Neuronal stem cell (in vitro differentiated cells): Measurements from ENCODE around the gene ADAMTS15.

Experiments
- DNase-seq: peaks from one replicate; pipeline ENCODE4 v3.0.0-alpha.2; 2013; ENCODE audit warnings: low spot score
- H2AFZ ChIP-seq: one replicate; pipeline ENCODE4 v1.6.1; 2013; ENCODE audit warnings: mild to moderate bottlenecking, low read length, inconsistent platforms
- H2AK5ac ChIP-seq: 2 replicates; pipeline ENCODE4 v1.6.1; 2013; ENCODE audit warnings: low read depth, mild to moderate bottlenecking, inconsistent platforms, low read length, moderate library complexity, mixed read lengths
- H2BK120ac ChIP-seq: 2 replicates; pipeline ENCODE4 v1.6.1; 2013; ENCODE audit warnings: low read depth, mild to moderate bottlenecking, inconsistent platforms, low read length, moderate library complexity, mixed read lengths
- H2BK12ac ChIP-seq: one replicate; pipeline ENCODE4 v1.6.1; 2013; ENCODE audit warnings: low read length, inconsistent platforms
- H2BK15ac ChIP-seq: 2 replicates; pipeline ENCODE4 v1.6.1; 2013; ENCODE audit warnings: mild to moderate bottlenecking, low read length, inconsistent platforms, mixed read lengths
- H2BK5ac ChIP-seq: one replicate; pipeline ENCODE4 v1.6.1; 2013; ENCODE audit warnings: inconsistent platforms, mild to moderate bottlenecking, low read length, moderate library complexity
- H3K14ac ChIP-seq: one replicate; pipeline ENCODE4 v1.6.1; 2013; ENCODE audit warnings: low read length, inconsistent platforms
- H3K18ac ChIP-seq: 2 replicates; pipeline ENCODE4 v1.6.1; 2013; ENCODE audit warnings: low read length, inconsistent platforms
- H3K23ac ChIP-seq: 2 replicates; pipeline ENCODE4 v1.6.1; 2013; ENCODE audit warnings: low read depth, mild to moderate bottlenecking, mixed read lengths, low read length, inconsistent platforms; ENCODE audit not compliant: poor library complexity
- H3K27ac ChIP-seq: replicated peaks from 3 replicates; pipeline ENCODE4 v1.5.1; 2013; ENCODE audit warnings: low read length, inconsistent platforms
- H3K27me3 ChIP-seq, 3 experiments: 2 replicates each; pipeline ENCODE4 v1.6.1; 2013; ENCODE audit warnings: low read length in 3 of 3, mild to moderate bottlenecking in 2 of 3, inconsistent platforms in 1 of 3, low read depth in 1 of 3, mixed read lengths in 1 of 3, moderate library complexity in 1 of 3; ENCODE audit not compliant: control insufficient read depth in 3 of 3, insufficient read depth in 3 of 3
- H3K36me3 ChIP-seq, 2 donors: replicated peaks in 1 of 2; 2 replicates each; pipeline ENCODE4 v1.6.1; 2013; ENCODE audit warnings: low read length in 2 of 2; ENCODE audit not compliant: control insufficient read depth in 2 of 2, insufficient read depth in 2 of 2
- H3K4ac ChIP-seq: 2 replicates; pipeline ENCODE4 v1.6.1; 2013; ENCODE audit warnings: inconsistent platforms, mild to moderate bottlenecking, low read length, moderate library complexity
- H3K4me1 ChIP-seq, 2 donors: 1 replicate in 1 of 2; 2 replicates in 1 of 2; pipeline ENCODE4 v1.6.1; 2013; ENCODE audit warnings: low read length in 2 of 2, low read depth in 1 of 2; ENCODE audit not compliant: control insufficient read depth in 2 of 2, insufficient read depth in 1 of 2
- H3K4me2 ChIP-seq: one replicate; pipeline ENCODE4 v1.6.1; 2013; ENCODE audit warnings: mild to moderate bottlenecking, low read length, inconsistent platforms; ENCODE audit not compliant: insufficient read depth, poor library complexity, severe bottlenecking
- H3K4me3 ChIP-seq, 2 donors: 2 replicates each; pipeline ENCODE4 v1.5.1; 2013; ENCODE audit warnings: low read length in 2 of 2, mild to moderate bottlenecking in 2 of 2, inconsistent platforms in 1 of 2, moderate library complexity in 1 of 2
- H3K79me1 ChIP-seq: one replicate; pipeline ENCODE4 v1.6.1; 2013; ENCODE audit warnings: low read depth, mild to moderate bottlenecking, inconsistent platforms, low read length, moderate library complexity
- H3K9ac ChIP-seq: one replicate; pipeline ENCODE4 v1.6.1; 2013; ENCODE audit warnings: mild to moderate bottlenecking, low read depth, low read length, inconsistent platforms; ENCODE audit not compliant: poor library complexity
- H3K9me3 ChIP-seq, 2 donors: replicated peaks in 1 of 2; 2 replicates each; pipeline versions ENCODE3 to v1.6.1; 2013; ENCODE audit warnings: low read length in 2 of 2, mild to moderate bottlenecking in 2 of 2, inconsistent platforms in 1 of 2, low read depth in 1 of 2, mixed read lengths in 1 of 2, moderate library complexity in 1 of 2; ENCODE audit not compliant: control insufficient read depth in 2 of 2, insufficient read depth in 1 of 2
- H4K8ac ChIP-seq: one replicate; pipeline ENCODE4 v1.6.1; 2013; ENCODE audit warnings: low read depth, mild to moderate bottlenecking, inconsistent platforms, low read length, moderate library complexity
- H4K91ac ChIP-seq: one replicate; pipeline ENCODE4 v1.6.1; 2013; ENCODE audit warnings: low read length, low read depth, mild to moderate bottlenecking, inconsistent platforms; ENCODE audit not compliant: poor library complexity
- WGBS, 2 donors: extraction: QIAGEN DNeasy Blood & Tissue Kit; methylation state at CpG; one replicate each; pipeline ENCODE4 v1.1.7; 2013; ENCODE audit warnings: missing lambda C conversion rate in 2 of 2, mixed read lengths in 1 of 2; ENCODE audit not compliant: insufficient read length in 2 of 2, insufficient replicate concordance in 1 of 2; ENCODE audit errors: extremely low coverage in 2 of 2; 5-methylcytosine and 5-hydroxymethylcytosine counted together

ADAMTS15 gene

GRCh38 chr11:130465263-130465662 lies 16.8 kb downstream of the ADAMTS15 start:
- Histone ChIP-seq H2AK5ac (no peak overlapping the region), H3K27ac (no peak overlapping the region), H4K8ac (no peak overlapping the region), H2BK12ac (no peak overlapping the region), H2AFZ (no peak overlapping the region), H2BK120ac (no peak overlapping the region), H3K79me1 (no peaks in the 10 kb centered on the region), H3K23ac (no peak overlapping the region), H3K18ac (no peak overlapping the region), H2BK5ac (no peak overlapping the region), H3K9me3 (no peaks in the 10 kb centered on the region), H4K91ac (no peak overlapping the region), H3K14ac (no peak overlapping the region), H3K4me1 (no peaks in the 10 kb centered on the region), H3K4ac (no peak overlapping the region), H3K4me2 (no peak overlapping the region), H3K9ac (no peak overlapping the region), H3K4me3 (no peak overlapping the region), H3K36me3 (peaks cover 0 to 1% of the 10 kb centered on the region in 2 donors), H3K27me3 (no peaks in the 10 kb centered on the region), H2BK15ac (no peak overlapping the region)
- no CpG with 5 or more reads among the region's 5 CpGs for WGBS, 2 donors
- DNase-seq: no peak

- H2AFZ ChIP-seq: no peak overlapping the region
- no CpG with 5 or more reads among the region's 10 CpGs for WGBS, 2 donors
- H3K23ac ChIP-seq: no peak overlapping the region
These were observed 18.9 kb downstream of the ADAMTS15 start for GRCh38 chr11:130467116-130467900.

DNA sequence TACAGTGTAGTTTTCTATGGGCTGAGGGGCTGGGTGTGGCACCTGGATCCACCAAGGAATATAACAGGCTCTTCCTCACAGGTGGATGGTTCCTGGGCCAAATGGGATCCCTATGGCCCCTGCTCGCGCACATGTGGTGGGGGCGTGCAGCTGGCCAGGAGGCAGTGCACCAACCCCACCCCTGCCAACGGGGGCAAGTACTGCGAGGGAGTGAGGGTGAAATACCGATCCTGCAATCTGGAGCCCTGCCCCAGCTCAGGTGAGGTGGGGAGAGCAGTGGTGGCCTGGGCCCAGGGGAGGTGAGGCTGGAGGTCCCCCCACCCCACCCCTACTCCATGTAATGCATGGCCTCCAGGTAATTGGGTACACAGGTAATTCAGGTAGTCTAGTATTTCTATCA lies 20.7 kb downstream of the ADAMTS15 start:
- DNase-seq: no peak
- Histone ChIP-seq H3K27ac (no peak overlapping the region), H2AK5ac (no peak overlapping the region), H3K4me3 (no peak overlapping the region), H3K27me3 (no peaks in the 10 kb centered on the region), H3K36me3 (peaks cover 0 to 5% of the 10 kb centered on the region in 2 donors), H2BK12ac (no peak overlapping the region), H2BK5ac (no peak overlapping the region), H3K79me1 (no peaks in the 10 kb centered on the region), H3K18ac (no peak overlapping the region), H3K9ac (no peak overlapping the region), H4K8ac (no peak overlapping the region), H3K23ac (no peak overlapping the region), H3K4me1 (no peaks in the 10 kb centered on the region), H3K14ac (no peak overlapping the region), H3K9me3 (no peaks in the 10 kb centered on the region), H2BK120ac (no peak overlapping the region), H4K91ac (no peak overlapping the region), H2BK15ac (no peak overlapping the region), H2AFZ (no peak overlapping the region), H3K4ac (no peak overlapping the region), H3K4me2 (no peak overlapping the region)
- no CpG with 5 or more reads among the region's 6 CpGs for WGBS, 2 donors

More at GRCh38 chr11:130467116-130467900, 18.9 kb downstream of the ADAMTS15 start:
- no peaks in the 10 kb centered on the region for H3K4me1 ChIP-seq
- no peak overlapping the region for H3K9ac ChIP-seq
- H3K4ac ChIP-seq: no peak overlapping the region
- no peak overlapping the region for H3K4me3 ChIP-seq
- no peak overlapping the region for H4K91ac ChIP-seq
- no peak for DNase-seq
- no peak overlapping the region for H2BK12ac ChIP-seq
- no peaks in the 10 kb centered on the region for H3K9me3 ChIP-seq
- no peak overlapping the region for H3K27ac ChIP-seq
- peaks cover 0 to 3% of the 10 kb centered on the region in 2 donors for H3K36me3 ChIP-seq
- H3K18ac ChIP-seq: no peak overlapping the region
- H3K4me2 ChIP-seq: no peak overlapping the region
- no peak overlapping the region for H2BK5ac ChIP-seq
- no peak overlapping the region for H2AK5ac ChIP-seq
- H4K8ac ChIP-seq: no peak overlapping the region
- no peaks in the 10 kb centered on the region for H3K27me3 ChIP-seq
- H3K79me1 ChIP-seq: no peaks in the 10 kb centered on the region
- H2BK15ac ChIP-seq: no peak overlapping the region
- H3K14ac ChIP-seq: no peak overlapping the region
- no peak overlapping the region for H2BK120ac ChIP-seq

DNA sequence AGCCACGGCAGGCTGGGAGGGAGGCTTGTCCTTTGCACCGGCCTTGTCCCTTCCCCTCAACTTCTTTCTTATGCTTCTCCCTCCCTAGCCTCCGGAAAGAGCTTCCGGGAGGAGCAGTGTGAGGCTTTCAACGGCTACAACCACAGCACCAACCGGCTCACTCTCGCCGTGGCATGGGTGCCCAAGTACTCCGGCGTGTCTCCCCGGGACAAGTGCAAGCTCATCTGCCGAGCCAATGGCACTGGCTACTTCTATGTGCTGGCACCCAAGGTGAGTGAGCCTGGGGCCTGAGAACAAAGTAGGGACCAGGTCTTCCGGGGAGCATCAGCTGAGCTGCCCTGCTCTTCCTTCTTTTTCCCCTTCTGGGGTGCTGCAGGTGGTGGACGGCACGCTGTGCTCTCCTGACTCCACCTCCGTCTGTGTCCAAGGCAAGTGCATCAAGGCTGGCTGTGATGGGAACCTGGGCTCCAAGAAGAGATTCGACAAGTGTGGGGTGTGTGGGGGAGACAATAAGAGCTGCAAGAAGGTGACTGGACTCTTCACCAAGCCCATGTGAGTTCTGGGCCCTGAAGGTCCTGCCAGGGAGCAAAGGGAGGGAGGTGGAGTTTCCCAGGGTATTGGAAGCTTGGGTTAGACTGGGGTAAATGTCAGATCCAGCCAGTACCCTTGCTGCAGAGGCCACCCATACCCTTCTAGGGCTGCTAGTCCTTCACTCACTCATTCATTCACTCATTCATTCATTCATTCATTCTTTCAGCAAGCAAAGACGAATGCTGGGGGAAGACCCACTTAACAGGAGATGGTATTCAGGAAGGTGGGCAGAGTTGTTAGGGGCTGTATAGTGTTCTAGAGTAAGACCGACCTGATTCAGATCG lies 22.6 kb downstream of the ADAMTS15 start:
- Histone ChIP-seq H3K4me3 (no peak overlapping the region), H3K14ac (peak overlapping the region; percentile 47), H2AFZ (no peak overlapping the region), H4K91ac (no peak overlapping the region), H3K4ac (no peak overlapping the region), H3K36me3 (peaks cover 0 to 5% of the 10 kb centered on the region in 2 donors), H4K8ac (no peak overlapping the region), H2BK15ac (peak overlapping the region; percentile 5), H3K27ac (no peak overlapping the region), H2BK12ac (no peak overlapping the region), H2AK5ac (no peak overlapping the region), H3K27me3 (no peaks in the 10 kb centered on the region), H3K4me2 (no peak overlapping the region), H2BK120ac (no peak overlapping the region), H3K18ac (peak overlapping the region; percentile 21), H3K4me1 (no peaks in the 10 kb centered on the region), H3K79me1 (no peaks in the 10 kb centered on the region), H3K23ac (peak overlapping the region; percentile 10), H2BK5ac (no peak overlapping the region), H3K9ac (no peak overlapping the region), H3K9me3 (no peaks in the 10 kb centered on the region)
- DNase-seq: no peak
- WGBS, 2 donors: no CpG with 5 or more reads among the region's 20 CpGs
